ENCODE data around the gene LIG3. TPM values are rescaled to one million over a fixed set of nuclear protein-coding genes. Genes with fewer than 3 reads are reported as not detected.

The LIG3 gene
- total and polyA plus RNA-seq, 9 donors: 21.6 to 26.6 (median 22.9) TPM

- H3K4me1 ChIP-seq (ENCODE audit: control insufficient read depth, insufficient read depth, low read length): no peaks in the 10 kb centered on the region
- no peak overlapping the region for H3K4me3 ChIP-seq (ENCODE audit: low read length)
- no peaks in the 10 kb centered on the region for H3K9me3 ChIP-seq (replicated peaks; ENCODE audit: control insufficient read depth, low read depth, low read length)
- peak; percentile 56 for DNase-seq
- 11% methylated on average over 1 of the region's 2 CpGs for WGBS (ENCODE audit: insufficient coverage)
- H3K27ac ChIP-seq (ENCODE audit: low read length): peak overlapping the region; percentile 54
- H3K36me3 ChIP-seq (ENCODE audit: control insufficient read depth, insufficient read depth, low read length): no peaks in the 10 kb centered on the region
- no peaks in the 10 kb centered on the region for H3K27me3 ChIP-seq (ENCODE audit: control insufficient read depth, insufficient read depth, low read length)
Measured at GRCh38 chr17:35051183-35051578, 70.9 kb downstream of the LIG3 start.

DNA sequence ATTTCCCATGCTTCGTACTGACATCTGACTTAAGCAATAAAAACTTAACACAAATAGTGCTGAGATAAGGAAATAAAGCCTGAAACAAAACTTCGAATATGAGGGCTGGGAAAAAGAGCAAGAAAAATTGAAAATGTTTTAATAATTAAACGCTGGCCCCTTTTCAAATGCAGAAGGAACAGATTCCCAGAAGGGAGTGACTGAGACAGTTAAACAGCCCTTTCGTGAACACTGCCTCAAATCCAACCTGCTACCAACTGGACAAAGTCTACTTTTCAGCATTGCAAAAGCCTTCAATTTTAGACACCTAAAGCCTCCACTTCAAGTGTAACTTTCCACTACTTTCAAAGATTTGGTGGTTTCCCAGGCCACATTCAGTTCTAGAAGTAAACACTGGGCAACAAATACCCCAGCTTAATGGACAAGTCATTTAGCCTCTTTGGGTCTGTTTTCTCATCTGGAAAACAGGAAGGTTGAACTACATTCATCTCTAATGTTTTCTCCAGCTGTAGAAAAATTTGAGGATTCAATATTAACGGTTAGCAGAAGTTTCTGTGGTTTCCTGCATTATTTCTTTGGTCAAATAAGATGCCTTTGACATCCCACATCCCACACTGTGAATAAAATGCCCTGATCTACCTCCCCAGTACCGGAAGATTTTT lies 71.4 kb downstream of the LIG3 start:
- peak; percentile 80 for DNase-seq
- WGBS (ENCODE audit: insufficient coverage): 10% methylated on average over 1 of the region's 6 CpGs
- no peaks in the 10 kb centered on the region for H3K27me3 ChIP-seq (ENCODE audit: control insufficient read depth, insufficient read depth, low read length)
- H3K4me3 ChIP-seq (ENCODE audit: low read length): no peak overlapping the region
- H3K36me3 ChIP-seq (ENCODE audit: control insufficient read depth, insufficient read depth, low read length): no peaks in the 10 kb centered on the region
- H3K9me3 ChIP-seq (replicated peaks; ENCODE audit: control insufficient read depth, low read depth, low read length): no peaks in the 10 kb centered on the region
- H3K4me1 ChIP-seq (ENCODE audit: control insufficient read depth, insufficient read depth, low read length): no peaks in the 10 kb centered on the region
- no peak overlapping the region for H3K27ac ChIP-seq (ENCODE audit: low read length)

DNA sequence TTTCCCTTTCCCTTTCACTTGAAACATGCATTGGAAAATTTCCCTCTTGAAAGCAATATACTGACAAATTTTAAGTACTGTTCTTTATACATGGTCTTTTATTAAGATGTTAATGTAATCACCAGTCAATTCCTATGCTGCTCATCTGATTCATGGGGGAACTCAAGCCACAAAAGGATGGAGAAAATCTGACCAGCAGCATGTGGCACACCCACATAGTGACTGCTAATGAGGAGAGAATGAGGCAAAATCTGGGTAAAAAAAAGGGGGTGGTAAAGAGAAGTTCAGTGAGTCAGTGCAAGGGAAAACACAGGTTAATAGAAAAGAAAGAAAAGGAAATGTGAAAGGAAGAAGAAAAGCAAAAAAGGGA lies 71.9 kb downstream of the LIG3 start:
- Histone ChIP-seq H3K9me3 (replicated peaks; ENCODE audit: control insufficient read depth, low read depth, low read length) (no peaks in the 10 kb centered on the region), H3K4me3 (ENCODE audit: low read length) (no peak overlapping the region), H3K27me3 (ENCODE audit: control insufficient read depth, insufficient read depth, low read length) (no peaks in the 10 kb centered on the region), H3K36me3 (ENCODE audit: control insufficient read depth, insufficient read depth, low read length) (no peaks in the 10 kb centered on the region), H3K4me1 (ENCODE audit: control insufficient read depth, insufficient read depth, low read length) (no peaks in the 10 kb centered on the region), H3K27ac (ENCODE audit: low read length) (no peak overlapping the region)
- DNase-seq: no peak

GRCh38 chr17:35052780-35053179 lies 72.5 kb downstream of the LIG3 start:
- Histone ChIP-seq H3K27me3 (ENCODE audit: control insufficient read depth, insufficient read depth, low read length) (no peaks in the 10 kb centered on the region), H3K4me3 (ENCODE audit: low read length) (no peak overlapping the region), H3K27ac (ENCODE audit: low read length) (no peak overlapping the region), H3K4me1 (ENCODE audit: control insufficient read depth, insufficient read depth, low read length) (no peaks in the 10 kb centered on the region), H3K36me3 (ENCODE audit: control insufficient read depth, insufficient read depth, low read length) (no peaks in the 10 kb centered on the region), H3K9me3 (replicated peaks; ENCODE audit: control insufficient read depth, low read depth, low read length) (no peaks in the 10 kb centered on the region)
- no peak for DNase-seq

DNA sequence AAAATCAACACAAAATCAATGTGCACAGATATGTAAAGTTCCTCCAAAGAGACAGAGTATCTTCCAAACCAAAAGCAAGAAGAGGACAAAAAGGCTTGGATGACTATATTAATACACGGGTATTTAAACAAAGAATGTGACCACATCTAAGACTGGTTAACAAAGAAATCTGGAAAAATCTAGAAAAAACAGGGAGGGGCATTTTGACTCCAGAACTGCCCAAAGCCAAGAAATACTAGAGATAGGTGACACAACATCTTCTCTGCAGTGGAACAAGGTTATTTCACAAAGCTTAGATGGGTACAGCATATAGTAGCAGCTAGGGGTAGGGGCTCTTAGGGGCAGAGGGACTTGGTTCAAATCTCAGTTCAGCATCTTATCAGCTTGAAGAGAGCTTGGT lies 72.9 kb downstream of the LIG3 start:
- Histone ChIP-seq H3K36me3 (ENCODE audit: control insufficient read depth, insufficient read depth, low read length) (no peaks in the 10 kb centered on the region), H3K27me3 (ENCODE audit: control insufficient read depth, insufficient read depth, low read length) (no peaks in the 10 kb centered on the region), H3K9me3 (replicated peaks; ENCODE audit: control insufficient read depth, low read depth, low read length) (no peaks in the 10 kb centered on the region), H3K4me1 (ENCODE audit: control insufficient read depth, insufficient read depth, low read length) (no peaks in the 10 kb centered on the region), H3K4me3 (ENCODE audit: low read length) (no peak overlapping the region), H3K27ac (ENCODE audit: low read length) (no peak overlapping the region)
- no CpG with 5 or more reads among the region's 1 CpG for WGBS (ENCODE audit: insufficient coverage)
- no peak for DNase-seq

DNA sequence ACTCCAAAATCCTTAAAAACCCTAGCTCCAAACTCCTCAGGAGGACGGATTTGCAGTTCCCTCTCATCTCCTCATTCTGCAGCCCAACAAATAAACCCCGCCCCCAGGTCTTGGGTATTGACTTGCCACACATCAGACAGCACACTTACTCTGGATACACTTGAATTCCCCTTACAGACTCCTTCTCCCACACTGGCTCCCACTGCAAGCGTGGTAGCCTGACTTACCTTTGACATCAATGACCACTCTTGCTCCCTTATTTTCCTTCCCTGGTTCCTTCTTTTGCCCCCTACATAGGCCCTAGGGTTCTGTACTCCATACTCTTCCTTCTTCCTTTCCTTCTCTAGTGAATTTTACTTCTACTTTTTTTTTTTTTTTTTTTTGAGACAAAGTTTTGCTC lies 75.7 kb downstream of the LIG3 start:
- Histone ChIP-seq H3K4me3 (ENCODE audit: low read length) (no peak overlapping the region), H3K27ac (ENCODE audit: low read length) (no peak overlapping the region), H3K4me1 (ENCODE audit: control insufficient read depth, insufficient read depth, low read length) (no peaks in the 10 kb centered on the region), H3K27me3 (ENCODE audit: control insufficient read depth, insufficient read depth, low read length) (no peaks in the 10 kb centered on the region), H3K9me3 (replicated peaks; ENCODE audit: control insufficient read depth, low read depth, low read length) (no peaks in the 10 kb centered on the region), H3K36me3 (ENCODE audit: control insufficient read depth, insufficient read depth, low read length) (no peaks in the 10 kb centered on the region)
- WGBS (ENCODE audit: insufficient coverage): 77% methylated on average over 3 of the region's 3 CpGs
- no peak for DNase-seq

DNA sequence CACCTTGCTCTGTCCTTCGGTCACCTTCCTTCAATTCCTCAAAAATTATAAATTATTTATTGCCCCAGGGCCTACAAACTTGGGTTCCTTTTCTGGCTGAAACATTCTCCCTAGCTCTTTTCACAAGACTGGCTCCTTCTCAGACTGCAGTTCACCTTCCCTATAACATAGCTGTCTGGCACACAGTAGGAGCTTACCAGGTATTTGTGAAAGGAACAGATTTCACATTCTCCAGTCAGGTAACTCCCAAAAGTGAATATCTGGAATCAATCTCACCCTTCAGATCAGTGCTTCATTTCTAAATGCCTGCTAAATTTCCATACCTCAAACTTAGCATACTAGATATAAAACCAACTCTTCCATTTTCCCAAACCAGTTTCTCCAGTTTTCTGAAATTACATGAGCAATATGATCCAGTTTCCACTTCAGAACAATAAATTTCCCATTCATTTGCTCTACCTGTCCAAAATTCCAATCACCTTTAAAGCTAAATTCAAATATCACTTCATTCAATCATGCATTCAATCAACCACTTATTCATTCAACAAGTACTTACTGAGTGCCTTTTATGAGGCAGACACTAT lies 77.1 kb downstream of the LIG3 start:
- DNase-seq: no peak
- WGBS (ENCODE audit: insufficient coverage): 100% methylated on average over 1 of the region's 1 CpG
- Histone ChIP-seq H3K4me3 (ENCODE audit: low read length) (no peak overlapping the region), H3K27me3 (ENCODE audit: control insufficient read depth, insufficient read depth, low read length) (no peaks in the 10 kb centered on the region), H3K36me3 (ENCODE audit: control insufficient read depth, insufficient read depth, low read length) (no peaks in the 10 kb centered on the region), H3K27ac (ENCODE audit: low read length) (no peak overlapping the region), H3K9me3 (replicated peaks; ENCODE audit: control insufficient read depth, low read depth, low read length) (no peaks in the 10 kb centered on the region), H3K4me1 (ENCODE audit: control insufficient read depth, insufficient read depth, low read length) (no peaks in the 10 kb centered on the region)

Other genes starting within 250 kb of the LIG3 start
- gene CCT6B, start 19.1 kb upstream of the LIG3 start, total RNA-seq: 2.4 TPM
- gene CCT6B, start 19.1 kb upstream of the LIG3 start, polyA plus RNA-seq (ENCODE audit: insufficient read depth in 1 of 8, insufficient read length in 8 of 8, low replicate concordance in 1 of 8): 1 to 10 TPM; 1.7 to 3.2 (median 2.2) TPM
- gene ZNF830, start 19.0 kb upstream of the LIG3 start, total RNA-seq: 12.3 TPM
- 10 to 100 TPM; 12.8 to 17.6 (median 15.1) TPM for gene ZNF830, start 19.0 kb upstream of the LIG3 start, polyA plus RNA-seq (ENCODE audit: insufficient read depth in 1 of 8, insufficient read length in 8 of 8, low replicate concordance in 1 of 8)
- gene RFFL, start 83.2 kb downstream of the LIG3 start, total RNA-seq: 7.1 TPM
- 10 to 100 TPM in 2 of 8 donors, 1 to 10 TPM in 6; 5.9 to 11.2 (median 8.8) TPM for gene RFFL, start 83.2 kb downstream of the LIG3 start, polyA plus RNA-seq (ENCODE audit: insufficient read depth in 1 of 8, insufficient read length in 8 of 8, low replicate concordance in 1 of 8)
- gene RAD51D, start 139.3 kb downstream of the LIG3 start, total RNA-seq: 4.2 TPM
- 1 to 10 TPM; 5.8 to 8.2 (median 6.6) TPM for gene RAD51D, start 139.3 kb downstream of the LIG3 start, polyA plus RNA-seq (ENCODE audit: insufficient read depth in 1 of 8, insufficient read length in 8 of 8, low replicate concordance in 1 of 8)
- gene FNDC8, start 141.1 kb downstream of the LIG3 start, total RNA-seq: not detected
- gene FNDC8, start 141.1 kb downstream of the LIG3 start, polyA plus RNA-seq (ENCODE audit: insufficient read depth in 1 of 8, insufficient read length in 8 of 8, low replicate concordance in 1 of 8): under 1 TPM in 2 of 8 donors, not detected in 6; 0.11 to 0.12 TPM
- 16.1 TPM for gene NLE1, start 161.8 kb downstream of the LIG3 start, total RNA-seq
- gene NLE1, start 161.8 kb downstream of the LIG3 start, polyA plus RNA-seq (ENCODE audit: insufficient read depth in 1 of 8, insufficient read length in 8 of 8, low replicate concordance in 1 of 8): 10 to 100 TPM; 13.8 to 18.9 (median 16.9) TPM
- 178 TPM for gene UNC45B, start 167.3 kb downstream of the LIG3 start, total RNA-seq
- gene UNC45B, start 167.3 kb downstream of the LIG3 start, polyA plus RNA-seq (ENCODE audit: insufficient read depth in 1 of 8, insufficient read length in 8 of 8, low replicate concordance in 1 of 8): 100 to 1,000 TPM; 121 to 222 (median 163) TPM
- gene SLC35G3, start 213.9 kb downstream of the LIG3 start, total RNA-seq: not detected
- under 1 TPM; 0.10 to 0.49 (median 0.31) TPM for gene SLC35G3, start 213.9 kb downstream of the LIG3 start, polyA plus RNA-seq (ENCODE audit: insufficient read depth in 1 of 8, insufficient read length in 8 of 8, low replicate concordance in 1 of 8)

All from muscle of leg (tissue), 11 donors.